Testis (tissue), 2 donors: ENCODE results near the gene ATP5PB.

Experiments
- POLR2A ChIP-seq: fragments of 450-650 bp; IDR thresholded peaks from one replicate; pipeline ENCODE4 v1.6.1; 2017; ENCODE audit warnings: antibody characterized with exemption, mild to moderate bottlenecking, moderate library complexity
- TF ChIP-seq, protein P1 (sequence below), 3 experiments: fragments of 450-650 bp in 2 of 3; fragments of 200-600 bp in 1 of 3; sonication (generic) in 1 of 3; IDR thresholded peaks; one replicate each; pipeline ENCODE4 v1.5.1; 2016 to 2019; ENCODE audit warnings: antibody characterized with exemption in 3 of 3, mild to moderate bottlenecking in 2 of 3, moderate library complexity in 1 of 3

DNA sequence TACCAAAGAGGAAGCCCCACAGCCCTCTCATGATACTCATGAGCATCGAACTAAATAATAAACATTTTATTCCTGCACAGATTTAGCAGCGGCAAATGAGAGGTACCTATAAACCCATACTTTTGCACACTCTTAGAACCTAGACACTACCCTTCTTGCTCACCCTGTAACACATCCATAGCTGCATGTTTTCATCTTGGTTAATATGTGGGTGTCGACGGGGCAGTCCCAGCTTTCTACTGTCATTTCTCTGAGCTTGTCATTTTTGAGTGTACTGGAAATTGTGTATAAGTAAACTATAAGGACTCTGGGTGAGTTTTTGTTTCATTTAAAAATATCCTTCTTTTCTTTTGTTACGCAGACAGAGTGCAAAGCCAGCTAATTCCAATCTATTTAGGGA lies 47.2 kb upstream of the ATP5PB start:
- TF ChIP-seq, protein P1, sequence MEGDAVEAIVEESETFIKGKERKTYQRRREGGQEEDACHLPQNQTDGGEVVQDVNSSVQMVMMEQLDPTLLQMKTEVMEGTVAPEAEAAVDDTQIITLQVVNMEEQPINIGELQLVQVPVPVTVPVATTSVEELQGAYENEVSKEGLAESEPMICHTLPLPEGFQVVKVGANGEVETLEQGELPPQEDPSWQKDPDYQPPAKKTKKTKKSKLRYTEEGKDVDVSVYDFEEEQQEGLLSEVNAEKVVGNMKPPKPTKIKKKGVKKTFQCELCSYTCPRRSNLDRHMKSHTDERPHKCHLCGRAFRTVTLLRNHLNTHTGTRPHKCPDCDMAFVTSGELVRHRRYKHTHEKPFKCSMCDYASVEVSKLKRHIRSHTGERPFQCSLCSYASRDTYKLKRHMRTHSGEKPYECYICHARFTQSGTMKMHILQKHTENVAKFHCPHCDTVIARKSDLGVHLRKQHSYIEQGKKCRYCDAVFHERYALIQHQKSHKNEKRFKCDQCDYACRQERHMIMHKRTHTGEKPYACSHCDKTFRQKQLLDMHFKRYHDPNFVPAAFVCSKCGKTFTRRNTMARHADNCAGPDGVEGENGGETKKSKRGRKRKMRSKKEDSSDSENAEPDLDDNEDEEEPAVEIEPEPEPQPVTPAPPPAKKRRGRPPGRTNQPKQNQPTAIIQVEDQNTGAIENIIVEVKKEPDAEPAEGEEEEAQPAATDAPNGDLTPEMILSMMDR (IDR thresholded peaks at IDR 0.05): no peak
- no peak for TF ChIP-seq POLR2A
